ENCODE measurements around the gene CPSF4L. TPM values are rescaled to one million over a fixed set of nuclear protein-coding genes. Genes with fewer than 3 reads are reported as not detected.
A peak's percentile ranks its signal among the peaks of the same experiment; 100 is the strongest.

CPSF4L gene
- polyA plus RNA-seq, 1 of the 3 experiments (the other 2 are of a cell fraction) = 0.10 TPM

GRCh38 chr17:73255671-73256181, 6.0 kb downstream of the CPSF4L start:
- no peak overlapping the region for H3K4me2 ChIP-seq
- H3K36me3 ChIP-seq (replicated peaks in 1 of 2; ENCODE audit: control insufficient read depth in 1 of 2, insufficient read depth in 2 of 2, low read length in 1 of 2) = no peaks in the 10 kb centered on the region
- H3K4me1 ChIP-seq (ENCODE audit: control insufficient read depth in 1 of 2, insufficient read depth in 2 of 2, low read depth in 1 of 2, low read length in 1 of 2) = peaks cover 0 to 14% of the 10 kb centered on the region in 2 experiments; a peak in 1 of 4 replicates
- H3K27ac ChIP-seq (ENCODE audit: low read depth in 2 of 2, low read length in 1 of 2) = peak overlapping the region in 1 of 2 experiments; percentile 47; a peak in 2 of 4 replicates
- H3K27me3 ChIP-seq (ENCODE audit: insufficient read depth) = no peaks in the 10 kb centered on the region
- POLR2A ChIA-PET = interaction anchor here (0.6 to 2.6 kb wide), 5 partner anchors 23 to 116 kb away, joined by 3 to 15 read pairs (median 4); partner anchors contain the start of gene CDC42EP4
- no peaks in the 10 kb centered on the region for H3K9me3 ChIP-seq
- no peak overlapping the region for H3K4me3 ChIP-seq (ENCODE audit: low read depth in 2 of 2, low read length in 1 of 2)
- CTCF ChIA-PET = interaction anchor here (0.6 to 22.4 kb wide), 82 partner anchors 8 to 943 kb away, joined by 3 to 691 read pairs (median 5); partner anchors contain the start of genes CDC42EP4, COG1 and SSTR2
- no peak overlapping the region for H3K9ac ChIP-seq
- H3K79me2 ChIP-seq (ENCODE audit: insufficient read depth) = no peaks in the 10 kb centered on the region
- H3K9me2 ChIP-seq = no peaks in the 10 kb centered on the region
- 0% methylated on average over 7 of the region's 8 CpGs for WGBS (ENCODE audit: low lambda C conversion rate)
- H2AFZ ChIP-seq (ENCODE audit: low read depth) = no peak overlapping the region
- H4K20me1 ChIP-seq (ENCODE audit: insufficient read depth) = no peaks in the 10 kb centered on the region
- DNase-seq = peak; percentile 91
- H3F3A ChIP-seq (replicated peaks; ENCODE audit: insufficient read depth) = no peaks in the 10 kb centered on the region
- TF ChIP-seq YY1 (IDR thresholded peaks at IDR 0.05; ENCODE audit: low read depth) = no peak
- no peak for TF ChIP-seq NFIC (IDR thresholded peaks at IDR 0.05; ENCODE audit: borderline replicate concordance)
- no peak for TF ChIP-seq TEAD4 (IDR thresholded peaks at IDR 0.05; ENCODE audit: borderline replicate concordance, insufficient read depth)
- peak; percentile 54; the same call in 1 of the 2 replicates for TF ChIP-seq SIN3A (IDR thresholded peaks at IDR 0.05; ENCODE audit: borderline replicate concordance, low read depth, low read length)
- TF ChIP-seq USF2 (IDR thresholded peaks at IDR 0.05; ENCODE audit: borderline replicate concordance, low read depth, low read length) = no peak
- peak; percentile 42; the same call in 1 of the 2 replicates for TF ChIP-seq NRF1 (IDR thresholded peaks at IDR 0.05; ENCODE audit: low read depth, low read length)
- no peak for TF ChIP-seq TCF12 (IDR thresholded peaks at IDR 0.05)
- TF ChIP-seq MEF2A (IDR thresholded peaks at IDR 0.05; ENCODE audit: borderline replicate concordance, low read depth) = no peak
- TF ChIP-seq MXI1 (IDR thresholded peaks at IDR 0.05; ENCODE audit: low read depth, low read length) = peak; percentile 26; the same call in 1 of the 2 replicates
- TF ChIP-seq IRF3 (IDR thresholded peaks at IDR 0.05; ENCODE audit: low read depth, low read length) = no peak
- TF ChIP-seq SMC3 (IDR thresholded peaks at IDR 0.05; ENCODE audit: low read depth, low read length) = peak; percentile 100
- TF ChIP-seq ZBTB33 (IDR thresholded peaks at IDR 0.05; ENCODE audit: borderline replicate concordance, low read depth) = no peak
- TF ChIP-seq RXRA (IDR thresholded peaks at IDR 0.05; ENCODE audit: borderline replicate concordance, low read depth) = no peak
- peak; percentile 97 for TF ChIP-seq GATA2 (CRISPR knock-in tag; IDR thresholded peaks at IDR 0.05)
- TF ChIP-seq GABPA (IDR thresholded peaks at IDR 0.05; ENCODE audit: low read depth) = no peak
- no peak for TF ChIP-seq FOXM1 (IDR thresholded peaks at IDR 0.05; ENCODE audit: low read depth)
- no peak for TF ChIP-seq JUND (IDR thresholded peaks at IDR 0.05)
- TF ChIP-seq PBX3 (IDR thresholded peaks at IDR 0.05) = peak; percentile 82
- TF ChIP-seq POLR2AphosphoS5 (IDR thresholded peaks at IDR 0.05; ENCODE audit: low read depth, low read length) = no peak
- peak; percentile 73 for TF ChIP-seq FOXJ3 (CRISPR knock-in tag; IDR thresholded peaks at IDR 0.05)
- TF ChIP-seq RFX5 (IDR thresholded peaks at IDR 0.05; ENCODE audit: low read length) = no peak
- TF ChIP-seq, protein P1, sequence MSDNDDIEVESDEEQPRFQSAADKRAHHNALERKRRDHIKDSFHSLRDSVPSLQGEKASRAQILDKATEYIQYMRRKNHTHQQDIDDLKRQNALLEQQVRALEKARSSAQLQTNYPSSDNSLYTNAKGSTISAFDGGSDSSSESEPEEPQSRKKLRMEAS (IDR thresholded peaks at IDR 0.05; ENCODE audit: low read depth) = peak; percentile 49; the same call in 1 of the 2 replicates
- peak; percentile 100 for TF ChIP-seq CTCF (IDR thresholded peaks at IDR 0.05)
- no peak for TF ChIP-seq EZH2phosphoT487 (IDR thresholded peaks at IDR 0.05; ENCODE audit: borderline replicate concordance, low read depth)
